Lung (tissue), 12 donors: Measurements from ENCODE around the gene SMOC1. TPM values are rescaled to one million over a fixed set of nuclear protein-coding genes. Genes with fewer than 3 reads are reported as not detected.
"Not testable (repeated sequence)": the region's sequence is repeated elsewhere in the genome, so short reads cannot be mapped to it uniquely, and the experiment has no call there.

Source experiments
- ATAC-seq: fragments of 200-7000 bp; cut with Tn5 transposase; one replicate; pipeline ENCODE4 v1.9.1; 2020; ENCODE audit warnings: moderate number of reproducible peaks; ENCODE audit not compliant: insufficient read depth, low FRiP score
- DNase-seq, 3 donors: peaks; one replicate each; pipeline ENCODE4 v3.0.0-alpha.2; 2013 to 2017
- H3K27ac ChIP-seq, 2 donors: one replicate each; pipeline ENCODE4 v1.5.1; 2013; ENCODE audit warnings: mild to moderate bottlenecking in 2 of 2, moderate library complexity in 2 of 2, control low read depth in 1 of 2, inconsistent platforms in 1 of 2, low read depth in 1 of 2, low read length in 1 of 2
- H3K27me3 ChIP-seq, 3 donors: one replicate each; pipeline ENCODE4 v1.5.1; 2013; ENCODE audit warnings: low read length in 2 of 3; ENCODE audit not compliant: control insufficient read depth in 3 of 3, insufficient read depth in 3 of 3
- H3K36me3 ChIP-seq, 4 donors: one replicate each; pipeline ENCODE4 v1.5.1; 2013; ENCODE audit warnings: low read length in 4 of 4, mild to moderate bottlenecking in 1 of 4, moderate library complexity in 1 of 4; ENCODE audit not compliant: control insufficient read depth in 4 of 4, insufficient read depth in 4 of 4
- H3K4me1 ChIP-seq, 5 donors: one replicate each; pipeline ENCODE4 v1.5.1; 2013; ENCODE audit warnings: low read length in 5 of 5, mild to moderate bottlenecking in 2 of 5, moderate library complexity in 1 of 5; ENCODE audit not compliant: control insufficient read depth in 5 of 5, insufficient read depth in 5 of 5
- H3K4me3 ChIP-seq: one replicate; pipeline ENCODE4 v1.5.1; 2013; ENCODE audit warnings: mild to moderate bottlenecking, control low read depth, moderate library complexity
- H3K9ac ChIP-seq, 2 donors: one replicate each; pipeline ENCODE4 v1.5.1; 2013; ENCODE audit warnings: low read length in 2 of 2, control low read depth in 1 of 2; ENCODE audit not compliant: insufficient read depth in 1 of 2
- H3K9me3 ChIP-seq, 4 donors: one replicate each; pipeline ENCODE4 v1.5.1; 2013; ENCODE audit warnings: low read length in 3 of 4, mild to moderate bottlenecking in 1 of 4, moderate library complexity in 1 of 4; ENCODE audit not compliant: control insufficient read depth in 4 of 4, insufficient read depth in 3 of 4
- CTCF ChIP-seq: IDR thresholded peaks from 2 replicates; pipeline ENCODE4 v1.5.1; 2012; ENCODE audit warnings: mild to moderate bottlenecking; ENCODE audit errors: control extremely low read depth, extremely low read depth
- WGBS, 2 donors: extraction: QIAGEN DNeasy Blood & Tissue Kit; methylation state at CpG; one replicate each; pipeline ENCODE4 v1.1.7; 2013; 5-methylcytosine and 5-hydroxymethylcytosine counted together
- polyA plus RNA-seq, 2 donors: library from polyadenylated mRNA; stranded (reverse); fragments of 200-250 nt; gene quantifications; one replicate each; pipeline ENCODE4 v1.2.1, GENCODE V29; 2013
- total RNA-seq, 2 donors: library from RNA; depleted of rRNA in 1 of 2; stranded (reverse); fragments of >200 nt in 1 of 2; gene quantifications; one replicate each; pipeline ENCODE4 v1.2.1, GENCODE V29; 2014 to 2021
- donor health status: control.
- donor health status: control.
- donor health status: Bipolar disorder and iron deficiency.
- donor health status: healthy.
- donor health status: DM: yes; HTN: yes; CAD: no.

SMOC1 gene
- total and polyA plus RNA-seq, 4 donors, result 0.52 to 1.9 (median 1.1) TPM

GRCh38 chr14:69901113-69901951 lies 22.1 kb downstream of the SMOC1 start:
- H3K9me3 ChIP-seq, result peaks cover 0 to 7% (median 3%) of the 10 kb centered on the region in 4 donors
- no peak overlapping the region for H3K27ac ChIP-seq
- H3K27me3 ChIP-seq, result peaks cover 0 to 2% (median 0%) of the 10 kb centered on the region in 3 donors
- ATAC-seq (no peak), DNase-seq (peak; percentile 53 to 82 (median 79))
- no peaks in the 10 kb centered on the region for H3K4me1 ChIP-seq
- H3K9ac ChIP-seq, result no peak overlapping the region
- H3K36me3 ChIP-seq, result no peaks in the 10 kb centered on the region
- TF ChIP-seq CTCF, result no peak
- H3K4me3 ChIP-seq, result no peak overlapping the region
- WGBS, 2 donors, result 50 to 73% methylated on average over 1 of the region's 1 CpG

GRCh38 chr14:69903046-69903445 lies 23.8 kb downstream of the SMOC1 start:
- not testable (repeated sequence) for H3K4me1 ChIP-seq, H3K27ac ChIP-seq, H3K4me3 ChIP-seq, H3K27me3 ChIP-seq, H3K9ac ChIP-seq, DNase-seq, H3K9me3 ChIP-seq, ATAC-seq, H3K36me3 ChIP-seq
- WGBS, 2 donors, result 90 to 95% methylated on average over 28 to 29 of the region's 29 CpGs

- no peak for TF ChIP-seq CTCF
- Histone ChIP-seq H3K9me3 (no peaks in the 10 kb centered on the region), H3K36me3 (no peaks in the 10 kb centered on the region), H3K4me3 (no peak overlapping the region), H3K4me1 (no peaks in the 10 kb centered on the region), H3K27ac (no peak overlapping the region), H3K9ac (no peak overlapping the region), H3K27me3 (peaks cover 0 to 2% (median 0%) of the 10 kb centered on the region in 3 donors)
- DNase-seq (no peak), ATAC-seq (no peak)
- WGBS, 2 donors, result 84 to 89% methylated on average over 1 of the region's 1 CpG
Measured at GRCh38 chr14:69904246-69904645, 25.0 kb downstream of the SMOC1 start.

- DNase-seq (no peak), ATAC-seq (no peak)
- H3K9ac ChIP-seq, result no peak overlapping the region
- no peaks in the 10 kb centered on the region for H3K4me1 ChIP-seq
- TF ChIP-seq CTCF, result no peak
- no peak overlapping the region for H3K27ac ChIP-seq
- H3K4me3 ChIP-seq, result no peak overlapping the region
- peaks cover 0 to 2% (median 0%) of the 10 kb centered on the region in 3 donors for H3K27me3 ChIP-seq
- 40 to 48% methylated on average over 3 of the region's 3 CpGs for WGBS, 2 donors
- no peaks in the 10 kb centered on the region for H3K36me3 ChIP-seq
- H3K9me3 ChIP-seq, result no peaks in the 10 kb centered on the region
Measured at GRCh38 chr14:69906201-69906600, 27.0 kb downstream of the SMOC1 start.
